SK-N-SH treated with all-trans-retinoic acid at 6 μM for 48 hours (cell line): ENCODE results near the gene JPT2.

Experiments
- ATAC-seq: fragments of 200-7000 bp; cut with Tn5 transposase; 3 replicates; pipeline ENCODE4 v1.9.1; 2020; ENCODE audit warnings: mild to moderate bottlenecking, moderate library complexity
- ARNTL ChIP-seq: fragments of 450-650 bp; formaldehyde crosslinking; IDR thresholded peaks from 2 replicates; pipeline ENCODE4 v1.5.0; 2020; ENCODE audit warnings: low read depth, mild to moderate bottlenecking, moderate library complexity, borderline replicate concordance
- BACH2 ChIP-seq: fragments of 250-450 bp; sonication (Bioruptor Pico); IDR thresholded peaks from 2 replicates; pipeline ENCODE4 v1.9.0; 2021; ENCODE audit warnings: mild to moderate bottlenecking, borderline replicate concordance
- CREB5 ChIP-seq: fragments of 250-450 bp; sonication (Bioruptor Pico); IDR thresholded peaks from 2 replicates; pipeline ENCODE4 v1.5.1; 2020; ENCODE audit warnings: low read depth, mild to moderate bottlenecking, moderate library complexity
- CSDC2 ChIP-seq: fragments of 250-450 bp; sonication (Bioruptor Pico); IDR thresholded peaks from 2 replicates; pipeline ENCODE4 v1.5.0; 2020; ENCODE audit warnings: mild to moderate bottlenecking, moderate library complexity
- CSRNP3 ChIP-seq: fragments of 250-450 bp; sonication (Bioruptor Pico); IDR thresholded peaks from 2 replicates; pipeline ENCODE4 v1.5.1; 2021; ENCODE audit warnings: mild to moderate bottlenecking, moderate library complexity
- ESRRG ChIP-seq: fragments of 250-450 bp; sonication (Bioruptor Pico); IDR thresholded peaks from 2 replicates; pipeline ENCODE4 v1.6.1; 2021; ENCODE audit warnings: mild to moderate bottlenecking
- GLIS3 ChIP-seq: fragments of 250-450 bp; sonication (Bioruptor Pico); IDR thresholded peaks from 2 replicates; pipeline ENCODE4 v1.5.0; 2020; ENCODE audit warnings: mild to moderate bottlenecking, moderate library complexity
- PATZ1 ChIP-seq: fragments of 250-450 bp; sonication (Bioruptor Pico); IDR thresholded peaks from 2 replicates; pipeline ENCODE4 v1.8.0; 2020; ENCODE audit warnings: mild to moderate bottlenecking, moderate library complexity, borderline replicate concordance
- SNAI2 ChIP-seq: fragments of 250-450 bp; sonication (Bioruptor Pico); IDR thresholded peaks from 2 replicates; pipeline ENCODE4 v1.5.0; 2020; ENCODE audit warnings: mild to moderate bottlenecking, moderate library complexity
- TOX ChIP-seq: fragments of 250-450 bp; sonication (Bioruptor Pico); IDR thresholded peaks from 2 replicates; pipeline ENCODE4 v1.8.0; 2021; ENCODE audit warnings: mild to moderate bottlenecking, moderate library complexity, borderline replicate concordance
- TSHZ2 ChIP-seq: fragments of 250-450 bp; sonication (Bioruptor Pico); IDR thresholded peaks from 2 replicates; pipeline ENCODE4 v1.5.0; 2020; ENCODE audit warnings: mild to moderate bottlenecking, moderate library complexity
- ZFP3 ChIP-seq: fragments of 250-450 bp; sonication (Bioruptor Pico); IDR thresholded peaks from 2 replicates; pipeline ENCODE4 v1.5.0; 2020; ENCODE audit warnings: mild to moderate bottlenecking, moderate library complexity
- ZFP30 ChIP-seq: fragments of 450-650 bp; formaldehyde crosslinking; IDR thresholded peaks from 2 replicates; pipeline ENCODE4 v1.5.0; 2022; ENCODE audit warnings: mild to moderate bottlenecking, moderate library complexity
- ZNF565 ChIP-seq: fragments of 450-650 bp; formaldehyde crosslinking; conservative IDR thresholded peaks from 2 replicates; pipeline ENCODE4 v1.5.0; 2020; ENCODE audit warnings: low read depth, mild to moderate bottlenecking, moderate library complexity
- ZNF70 ChIP-seq: fragments of 450-650 bp; formaldehyde crosslinking; IDR thresholded peaks from 2 replicates; pipeline ENCODE4 v1.5.0; 2020; ENCODE audit warnings: mild to moderate bottlenecking, moderate library complexity
- ZNF8 ChIP-seq: fragments of 450-650 bp; formaldehyde crosslinking; IDR thresholded peaks from 2 replicates; pipeline ENCODE4 v1.5.0; 2020; ENCODE audit warnings: mild to moderate bottlenecking, moderate library complexity

Gene JPT2

GRCh38 chr16:1749152-1750117 lies 71.4 kb downstream of the JPT2 start:
- ATAC-seq, result no peak
- TF ChIP-seq CSDC2, result no peak
- no peak for TF ChIP-seq ESRRG
- no peak for TF ChIP-seq TSHZ2 (CRISPR knock-in tag)
- TF ChIP-seq ARNTL (CRISPR knock-in tag), result no peak
- no peak for TF ChIP-seq ZFP3 (CRISPR knock-in tag)
- TF ChIP-seq SNAI2 (CRISPR knock-in tag), result no peak
- no peak for TF ChIP-seq GLIS3 (CRISPR knock-in tag)
- TF ChIP-seq ZFP30, result no peak
- no peak for TF ChIP-seq CSRNP3
- no peak for TF ChIP-seq PATZ1 (CRISPR knock-in tag)
- TF ChIP-seq ZNF70 (CRISPR knock-in tag), result no peak
- TF ChIP-seq CREB5 (CRISPR knock-in tag), result no peak
- TF ChIP-seq BACH2 (CRISPR knock-in tag), result no peak
- TF ChIP-seq ZNF565 (CRISPR knock-in tag), result no peak
- no peak for TF ChIP-seq ZNF8 (CRISPR knock-in tag)
- TF ChIP-seq TOX (CRISPR knock-in tag), result no peak
